ENCODE data around the gene RAB6B. TPM values are rescaled to one million over a fixed set of nuclear protein-coding genes. Genes with fewer than 3 reads are reported as not detected.

The RAB6B gene
- total RNA-seq, 2 donors from 2014 or later: 2.2 to 3.0 TPM

DNA sequence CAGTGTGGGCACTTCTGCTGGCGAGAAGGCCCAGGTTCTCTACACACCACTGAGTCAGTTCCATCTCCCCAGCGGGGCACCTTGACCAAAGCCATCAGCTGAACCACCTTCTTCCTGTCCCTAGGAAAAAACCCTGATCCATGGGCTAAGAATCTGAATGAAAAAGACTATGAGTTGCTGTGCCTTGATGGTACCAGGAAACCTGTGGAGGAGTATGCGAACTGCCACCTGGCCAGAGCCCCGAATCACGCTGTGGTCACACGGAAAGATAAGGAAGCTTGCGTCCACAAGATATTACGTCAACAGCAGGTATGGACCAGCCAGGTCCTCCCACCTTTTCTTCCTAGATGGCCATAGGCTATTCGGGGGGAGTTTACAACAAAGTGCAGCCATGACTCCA lies 120.4 kb downstream of the RAB6B start:
- Mint-ChIP-seq H3K4me3 (no peak overlapping the region), H3K4me1 (no peaks in the 10 kb centered on the region), H3K36me3 (ENCODE audit: low read depth) (no peaks in the 10 kb centered on the region), H3K27me3 (ENCODE audit: insufficient read depth) (no peaks in the 10 kb centered on the region), H3K9me3 (no peaks in the 10 kb centered on the region), H3K27ac (no peak overlapping the region)
- WGBS, 2 experiments (ENCODE audit: insufficient coverage in 1 of 2, insufficient read length in 1 of 2): 92 to 93% methylated on average over 8 to 9 of the region's 9 CpGs
- no peaks in the 10 kb centered on the region for H3K27me3 ChIP-seq (ENCODE audit: control insufficient read depth, insufficient read depth, low read length, poor library complexity, severe bottlenecking)
- TF ChIP-seq, protein P1, sequence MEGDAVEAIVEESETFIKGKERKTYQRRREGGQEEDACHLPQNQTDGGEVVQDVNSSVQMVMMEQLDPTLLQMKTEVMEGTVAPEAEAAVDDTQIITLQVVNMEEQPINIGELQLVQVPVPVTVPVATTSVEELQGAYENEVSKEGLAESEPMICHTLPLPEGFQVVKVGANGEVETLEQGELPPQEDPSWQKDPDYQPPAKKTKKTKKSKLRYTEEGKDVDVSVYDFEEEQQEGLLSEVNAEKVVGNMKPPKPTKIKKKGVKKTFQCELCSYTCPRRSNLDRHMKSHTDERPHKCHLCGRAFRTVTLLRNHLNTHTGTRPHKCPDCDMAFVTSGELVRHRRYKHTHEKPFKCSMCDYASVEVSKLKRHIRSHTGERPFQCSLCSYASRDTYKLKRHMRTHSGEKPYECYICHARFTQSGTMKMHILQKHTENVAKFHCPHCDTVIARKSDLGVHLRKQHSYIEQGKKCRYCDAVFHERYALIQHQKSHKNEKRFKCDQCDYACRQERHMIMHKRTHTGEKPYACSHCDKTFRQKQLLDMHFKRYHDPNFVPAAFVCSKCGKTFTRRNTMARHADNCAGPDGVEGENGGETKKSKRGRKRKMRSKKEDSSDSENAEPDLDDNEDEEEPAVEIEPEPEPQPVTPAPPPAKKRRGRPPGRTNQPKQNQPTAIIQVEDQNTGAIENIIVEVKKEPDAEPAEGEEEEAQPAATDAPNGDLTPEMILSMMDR (conservative IDR thresholded peaks at IDR 0.05): no peak
- DNase-seq: no peak
- no peaks in the 10 kb centered on the region for H3K9me3 ChIP-seq (ENCODE audit: control insufficient read depth, low read length)
- no peaks in the 10 kb centered on the region for H3K4me1 ChIP-seq (ENCODE audit: control insufficient read depth, insufficient read depth, low read length)
- H3K36me3 ChIP-seq (ENCODE audit: control insufficient read depth, insufficient read depth, low read length): no peaks in the 10 kb centered on the region
- no peak overlapping the region for H3K27ac ChIP-seq (ENCODE audit: low read depth, low read length)
- H3K9ac ChIP-seq (ENCODE audit: extremely low read depth, low read length, poor library complexity, severe bottlenecking): no peak overlapping the region
- H3K4me3 ChIP-seq (ENCODE audit: low read length): no peak overlapping the region

Other genes with a start within 250 kb of the RAB6B start
- 10 to 100 TPM; 49.2 to 52.3 TPM for gene TOPBP1, start 233.9 kb downstream of the RAB6B start, total RNA-seq
- gene TF, start 149.5 kb downstream of the RAB6B start, total RNA-seq: 1 to 10 TPM in 1 of 2 donors, under 1 TPM in 1; 0.40 to 3.0 TPM
- gene SRPRB, start 90.1 kb downstream of the RAB6B start, total RNA-seq: 10 to 100 TPM; 26.1 to 33.6 TPM
- gene SLCO2A1, start 134.0 kb upstream of the RAB6B start, total RNA-seq: 100 to 1,000 TPM; 126 to 134 TPM

All from endodermal cell (in vitro differentiated cells).